ENCODE results near the gene NNT. TPM values are rescaled to one million over a fixed set of nuclear protein-coding genes. Genes with fewer than 3 reads are reported as not detected.
"Not testable (repeated sequence)": the region's sequence is repeated elsewhere in the genome, so short reads cannot be mapped to it uniquely, and the experiment has no call there.

NNT gene
- total and polyA plus RNA-seq, 11 donors = 53.8 to 631 (median 362) TPM

GRCh38 chr5:43555895-43556606 is 46.9 kb upstream of the NNT start:
- DNase-seq (peak; percentile 62 to 83 (median 73)), ATAC-seq (peak; percentile 63 to 74 (median 67))
- Histone ChIP-seq H3K9me3 (no peaks in the 10 kb centered on the region), H3K27ac (peak overlapping the region; percentile 89 to 99 (median 98)), H3K4me1 (peaks cover 4 to 56% (median 39%) of the 10 kb centered on the region in 12 donors), H3K27me3 (peaks cover 0 to under 1% (median 0%) of the 10 kb centered on the region in 9 donors), H3K4me3 (peak overlapping the region; percentile 66 to 95 (median 85)), H3K36me3 (peaks cover 0 to 40% (median 36%) of the 10 kb centered on the region in 9 donors)
- intact Hi-C loops (cut with DNase I) = loop anchor here in 9 of 10 donors (2.0 to 5.0 kb wide), 4 partner anchors 39 to 74 kb away; partner anchors contain the start of genes NNT (in 9 of the 9) and TMEM267 (in 2 of the 9)
- WGBS, 4 donors = 0 to 1% (median 1%) methylated on average over 25 to 44 of the region's 44 CpGs
- TF ChIP-seq CTCF (IDR thresholded peaks at IDR 0.05) = no peak
- no peak for TF ChIP-seq POLR2A (IDR thresholded peaks at IDR 0.05)

GRCh38 chr5:43556607-43556856 is 46.4 kb upstream of the NNT start:
- Histone ChIP-seq H3K27ac (peak overlapping the region; percentile 89 to 99 (median 98)), H3K4me3 (peak overlapping the region; percentile 66 to 95 (median 85)), H3K4me1 (peaks cover 3 to 52% (median 36%) of the 10 kb centered on the region in 12 donors), H3K36me3 (peaks cover 0 to 36% (median 31%) of the 10 kb centered on the region in 9 donors)
- DNase-seq (peak in 2 of 5 donors; percentile 88 to 90), ATAC-seq (peak; percentile 76 to 95 (median 88))
- intact Hi-C loops (cut with DNase I) = loop anchor here in 9 of 10 donors (2.0 to 5.0 kb wide), 4 partner anchors 40 to 74 kb away; partner anchors contain the start of genes NNT (in 9 of the 9) and TMEM267 (in 2 of the 9)
- H3K9me3 ChIP-seq, H3K27me3 ChIP-seq: not testable (repeated sequence)
- 0 to 1% (median 0%) methylated on average over 1 to 30 of the region's 30 CpGs for WGBS, 4 donors

GRCh38 chr5:43556857-43557542 is 46.0 kb upstream of the NNT start, which contains the start of gene PAIP1:
TSS of gene PAIP1 (minus strand) at chr5:43557077. CDS start at chr5:43556846, 231 bp downstream.
- Histone ChIP-seq H3K27me3 (peaks cover 0 to 4% (median 0%) of the 10 kb centered on the region in 9 donors), H3K4me3 (peak within 1 kb of the TSS; percentile 66 to 95 (median 85)), H3K27ac (peak within 1 kb of the TSS; percentile 89 to 99 (median 98)), H3K36me3 (peaks cover 0 to 31% (median 26%) of the 10 kb centered on the region in 9 donors), H3K9me3 (no peaks in the 10 kb centered on the region), H3K4me1 (peaks cover 3 to 47% (median 33%) of the 10 kb centered on the region in 12 donors)
- intact Hi-C loops (cut with DNase I) = loop anchor here (1.0 to 5.0 kb wide), 5 partner anchors 40 to 75 kb away; partner anchors contain the start of genes NNT (in 9 of the 10) and TMEM267 (in 2 of the 10)
- peak; percentile 8 to 93 (median 86) for ATAC-seq
- peak; percentile 76 to 92 (median 84) for DNase-seq
- peak in 1 of 2 donors; percentile 44 for TF ChIP-seq POLR2A (IDR thresholded peaks at IDR 0.05)
- peak; percentile 50 to 92 (median 76) for TF ChIP-seq CTCF (IDR thresholded peaks at IDR 0.05)
- WGBS, 4 donors = 1 to 2% (median 1%) methylated on average over 13 to 79 of the region's 79 CpGs

GRCh38 chr5:43560128-43560527 is 42.9 kb upstream of the NNT start:
- Histone ChIP-seq H3K36me3 (peaks cover 0 to 4% (median 0%) of the 10 kb centered on the region in 9 donors), H3K27ac (peak overlapping the region in 1 of 12 donors; percentile 9), H3K27me3 (peaks cover 0 to 4% (median 0%) of the 10 kb centered on the region in 9 donors), H3K9me3 (no peaks in the 10 kb centered on the region), H3K4me3 (no peak overlapping the region), H3K4me1 (peaks cover 3 to 25% (median 8%) of the 10 kb centered on the region in 12 donors)
- TF ChIP-seq CTCF (IDR thresholded peaks at IDR 0.05) (no peak), POLR2A (IDR thresholded peaks at IDR 0.05) (no peak)
- 17 to 28% (median 22%) methylated on average over 2 of the region's 2 CpGs for WGBS, 4 donors
- ATAC-seq (no peak), DNase-seq (no peak)
- intact Hi-C loops (cut with DNase I) = no loop called here

All from heart left ventricle (tissue), 16 donors.